Measurements from ENCODE around the gene CEP170B. TPM values are rescaled to one million over a fixed set of nuclear protein-coding genes. Genes with fewer than 3 reads are reported as not detected.

CEP170B gene
- total RNA-seq (0.56 and 0.59 TPM in 2 replicates), polyA plus RNA-seq (0.16 and 0.37 TPM in 2 replicates), polyA minus RNA-seq (0.34 and 0.86 TPM in 2 replicates)
- total RNA-seq (2013), result 0.07 TPM

DNA sequence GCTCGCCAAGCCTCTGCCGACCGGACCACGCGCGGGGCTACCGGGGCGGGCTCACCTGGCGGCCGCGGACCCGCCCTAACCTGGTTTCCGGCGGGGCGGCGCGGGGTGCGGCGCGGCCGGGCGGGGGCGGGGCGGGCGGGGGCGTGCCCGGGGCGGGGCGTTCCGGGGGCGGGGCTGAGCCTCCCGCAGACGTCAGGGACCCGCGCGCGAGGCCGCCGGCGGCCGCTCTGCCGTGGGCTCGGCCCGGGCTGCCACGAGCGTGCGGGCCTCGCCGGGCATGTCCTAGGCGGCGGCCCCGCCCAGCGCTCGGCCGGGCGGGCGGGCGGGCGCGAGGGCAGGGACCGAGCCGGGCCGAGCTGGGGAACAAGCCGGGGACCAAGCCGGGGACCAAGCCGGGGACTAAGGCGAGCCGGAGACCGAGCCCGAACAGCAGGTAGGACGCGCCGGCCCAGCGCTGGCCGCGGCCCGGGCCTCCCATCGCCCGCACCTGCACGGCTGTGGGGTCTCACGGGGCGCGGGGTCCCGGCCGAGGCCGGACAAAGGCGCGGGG is at the start of gene CEP170B:
CEP170B (plus strand) TSS at position 188 of the 550 bp plus-strand sequence. CDS start 3,183 bp downstream, outside the sequence.
- POLR2A ChIA-PET, result interaction anchor here (0.6 kb wide), 1 partner anchor 313 kb away, joined by 7 read pairs; no protein-coding TSS in a partner anchor

More for the DNA sequence above, at the start of gene CEP170B:
- Histone ChIP-seq H3K27ac (ENCODE audit: low read length in 2 of 2) (no peak within 1 kb of the TSS), H3K9me3 (ENCODE audit: control extremely low read depth in 1 of 3, control insufficient read depth in 2 of 3, insufficient read depth in 1 of 3, low read length in 2 of 3) (peaks cover 0 to 27% (median 0%) of the 10 kb centered on the region in 3 donors), H4K20me1 (ENCODE audit: control insufficient read depth, insufficient read depth, low read length, poor library complexity, severe bottlenecking) (no peaks in the 10 kb centered on the region), H3K36me3 (replicated peaks in 1 of 2; ENCODE audit: control extremely low read depth in 1 of 2, control insufficient read depth in 1 of 2, extremely low read depth in 1 of 2, insufficient read depth in 2 of 2, low read length in 1 of 2) (no peaks in the 10 kb centered on the region), H3K4me1 (ENCODE audit: control insufficient read depth in 2 of 2, insufficient read depth in 2 of 2, low read length in 2 of 2) (peaks cover 21 to 24% of the 10 kb centered on the region in 2 donors), H2AFZ (ENCODE audit: insufficient read depth, low read depth, low read length, poor library complexity, severe bottlenecking) (peak within 1 kb of the TSS; percentile 73), H3K79me2 (ENCODE audit: control insufficient read depth, insufficient read depth, low read length) (no peaks in the 10 kb centered on the region), H3K27me3 (replicated peaks in 1 of 4; ENCODE audit: control extremely low read depth in 1 of 4, control insufficient read depth in 3 of 4, insufficient read depth in 4 of 4, low read length in 3 of 4) (peaks cover 0 to 61% (median 28%) of the 10 kb centered on the region in 4 experiments), H3K4me2 (replicated peaks; ENCODE audit: low read depth, low read length, poor library complexity, severe bottlenecking) (peak within 1 kb of the TSS; percentile 90), H3K9ac (ENCODE audit: low read length) (peak within 1 kb of the TSS; percentile 59), H3K4me3 (ENCODE audit: control extremely low read depth in 1 of 5, extremely low read depth in 1 of 5, insufficient read depth in 1 of 5, low read depth in 2 of 5, low read length in 4 of 5) (peak within 1 kb of the TSS in 3 of 5 experiments; percentile 33 to 47 (median 40))
- no peak for TF ChIP-seq CTCF (IDR thresholded peaks at IDR 0.05)
- no peak for TF ChIP-seq EZH2 (IDR thresholded peaks at IDR 0.05; ENCODE audit: borderline replicate concordance, insufficient read depth, low read depth, low read length, poor library complexity, severe bottlenecking)
- CTCF ChIA-PET, result no interaction called here
- ATAC-seq (ENCODE audit: low read depth) (peak; percentile 75), DNase-seq (peak; percentile 55)
- Mint-ChIP-seq H3K27ac (no peak within 1 kb of the TSS), H3K4me3 (peak within 1 kb of the TSS; percentile 66), H3K27me3 (peaks cover 27% of the 10 kb centered on the region), H3K4me1 (peaks cover 12% of the 10 kb centered on the region), H3K9me3 (ENCODE audit: insufficient read depth) (no peaks in the 10 kb centered on the region)
- intact Hi-C loops (cut with micrococcal nuclease), result no loop called here
- WGBS (ENCODE audit: insufficient coverage), result under 1% methylated on average over 85 of the region's 88 CpGs
